HTR-8/SVneo (cell line): ENCODE results near the gene CHI3L1.

ENCODE experiments used
- DNase-seq: peaks from one replicate; pipeline ENCODE4 v3.0.0; 2011; ENCODE audit warnings: low spot score, mixed read lengths; ENCODE audit not compliant: insufficient read length
- FAIRE-seq: peaks from 2 replicates; lab custom pipeline; 2011; peaks lifted over from hg19 to GRCh38; lab: Jason Lieb, UNC

The CHI3L1 gene

GRCh38 chr1:203153989-203154821 is 32.3 kb downstream of the CHI3L1 start:
- DNase-seq = peak; percentile 63
- FAIRE-seq = peak; percentile 80

- no peak for FAIRE-seq
Measured at GRCh38 chr1:203153051-203153988, 33.2 kb downstream of the CHI3L1 start.

GRCh38 chr1:203152158-203153034 is 34.1 kb downstream of the CHI3L1 start:
- peak; percentile 65 for FAIRE-seq
- no peak for DNase-seq

More at GRCh38 chr1:203153051-203153988, 33.2 kb downstream of the CHI3L1 start:
- DNase-seq = peak; percentile 67

- no peak for DNase-seq
- no peak for FAIRE-seq
Measured at GRCh38 chr1:203151362-203152157, 34.9 kb downstream of the CHI3L1 start.

GRCh38 chr1:203150511-203151297 is 35.8 kb downstream of the CHI3L1 start:
- FAIRE-seq = no peak
- DNase-seq = no peak

DNA sequence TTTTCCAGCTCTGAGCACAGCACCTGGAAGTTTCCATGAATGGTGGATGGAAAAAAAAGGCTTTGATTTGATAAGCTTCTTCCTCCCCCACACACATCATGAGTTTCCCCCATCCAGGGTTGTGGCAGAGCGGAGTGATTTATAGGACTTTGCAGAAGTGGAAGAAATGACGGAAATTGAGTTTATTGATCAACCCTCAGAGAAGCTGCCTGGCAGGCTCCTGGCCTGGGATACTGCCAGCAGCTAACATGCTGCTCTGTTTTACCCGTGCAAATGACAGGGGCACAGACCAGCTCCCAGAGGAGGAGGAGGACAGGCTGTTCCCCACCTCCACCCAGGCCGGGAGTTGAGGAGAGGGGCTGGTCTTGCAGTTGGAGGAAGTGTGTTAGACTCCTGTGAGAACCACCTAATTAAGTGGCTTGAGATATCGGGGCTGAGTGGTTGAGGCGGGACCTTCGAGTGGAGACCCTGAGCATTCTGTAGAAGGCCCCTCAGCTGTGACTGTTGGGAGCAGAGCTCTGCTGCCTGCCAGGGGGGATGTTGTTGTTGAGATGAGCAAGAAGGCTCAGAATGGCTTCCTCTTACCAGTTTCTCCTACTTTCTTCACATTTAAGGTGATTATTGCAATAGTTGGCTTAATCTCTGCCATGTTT is 37.2 kb downstream of the CHI3L1 start:
- DNase-seq (no peak), FAIRE-seq (no peak)

DNA sequence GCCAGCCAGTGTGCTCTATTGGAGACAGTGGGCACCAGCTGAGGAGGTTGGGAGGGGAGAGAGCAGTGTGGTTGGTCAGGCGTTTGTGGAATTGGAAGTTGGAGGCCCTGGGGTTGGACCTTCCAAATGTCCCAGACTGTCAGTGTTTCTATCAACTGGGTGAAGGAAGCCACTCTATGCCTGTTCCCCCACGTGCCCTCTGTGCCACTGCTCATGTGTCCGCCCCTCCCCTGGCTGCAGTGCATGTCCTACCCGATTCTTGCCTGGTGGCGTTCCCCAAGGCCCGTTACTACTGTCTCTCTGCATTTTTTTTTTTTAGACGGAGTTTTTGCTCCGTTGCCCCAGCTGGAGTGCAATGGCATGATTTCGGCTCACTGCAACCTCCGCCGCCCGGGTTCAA is 37.9 kb downstream of the CHI3L1 start:
- FAIRE-seq = no peak

GRCh38 chr1:203148127-203148526 is 38.4 kb downstream of the CHI3L1 start:
- DNase-seq (no peak), FAIRE-seq (peak; percentile 9)

More for the DNA sequence above, 37.9 kb downstream of the CHI3L1 start:
- DNase-seq = no peak

- no peak for FAIRE-seq
- no peak for DNase-seq
Measured at GRCh38 chr1:203147376-203147775, 39.1 kb downstream of the CHI3L1 start.

DNA sequence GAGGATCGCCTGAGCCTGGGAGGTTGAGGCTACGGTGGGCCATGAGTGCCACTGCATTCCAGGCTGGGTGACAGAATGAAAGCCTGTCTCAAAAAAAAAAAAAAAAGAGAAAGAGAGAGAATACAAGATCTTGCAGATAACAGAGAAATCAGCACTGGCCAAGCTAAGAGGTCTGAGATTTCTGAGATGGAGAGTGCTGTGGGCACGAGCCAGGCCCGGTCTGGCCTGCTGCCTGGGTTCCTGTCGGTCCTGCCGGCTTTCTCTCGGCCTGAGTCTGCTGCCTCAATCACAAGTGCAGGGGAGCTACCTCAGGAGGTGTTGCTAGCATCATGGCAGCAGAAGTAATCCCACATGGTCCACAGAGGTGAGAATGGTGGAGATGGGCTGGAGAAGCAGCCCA is 40.0 kb downstream of the CHI3L1 start:
- FAIRE-seq (no peak), DNase-seq (no peak)

DNA sequence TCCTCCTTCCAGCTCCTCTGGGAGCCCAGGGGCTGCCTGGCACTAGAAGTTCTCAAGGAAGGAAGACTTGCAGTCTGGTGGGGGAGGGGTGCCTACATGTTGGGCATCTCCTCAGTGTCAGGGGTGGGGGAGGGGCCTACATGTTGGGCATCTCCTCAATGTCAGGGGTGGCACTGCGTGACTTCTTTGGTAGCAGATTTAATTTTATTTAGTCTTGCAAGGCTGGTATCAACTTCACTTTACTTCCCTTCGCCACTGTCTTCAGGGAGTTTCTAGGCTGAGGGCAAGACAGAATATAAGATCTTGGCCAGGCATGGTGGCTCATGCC is 40.5 kb downstream of the CHI3L1 start:
- FAIRE-seq = no peak
- DNase-seq = no peak

- no peak for DNase-seq
- no peak for FAIRE-seq
Measured at GRCh38 chr1:203145321-203146041, 41.0 kb downstream of the CHI3L1 start.

DNA sequence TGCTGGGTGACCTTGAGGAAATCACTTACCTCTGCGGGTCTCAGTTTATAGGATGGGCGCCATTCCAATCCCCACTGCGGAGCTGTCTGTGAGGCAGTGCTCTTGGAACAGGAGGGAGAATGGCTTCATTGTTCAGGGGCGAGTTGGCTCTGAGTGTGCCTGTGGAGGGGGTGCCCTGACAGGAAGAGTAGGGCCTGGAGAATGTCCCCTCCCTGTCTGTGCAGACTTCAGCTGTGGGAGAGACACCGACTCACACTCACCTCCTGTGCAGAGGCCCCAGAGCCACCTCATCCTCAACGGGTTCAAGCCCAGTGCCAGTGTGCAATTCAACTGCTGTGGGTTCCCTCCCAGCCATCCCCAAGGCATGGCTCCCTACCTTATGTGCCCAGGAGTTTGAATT is 41.8 kb downstream of the CHI3L1 start:
- no peak for FAIRE-seq

DNA sequence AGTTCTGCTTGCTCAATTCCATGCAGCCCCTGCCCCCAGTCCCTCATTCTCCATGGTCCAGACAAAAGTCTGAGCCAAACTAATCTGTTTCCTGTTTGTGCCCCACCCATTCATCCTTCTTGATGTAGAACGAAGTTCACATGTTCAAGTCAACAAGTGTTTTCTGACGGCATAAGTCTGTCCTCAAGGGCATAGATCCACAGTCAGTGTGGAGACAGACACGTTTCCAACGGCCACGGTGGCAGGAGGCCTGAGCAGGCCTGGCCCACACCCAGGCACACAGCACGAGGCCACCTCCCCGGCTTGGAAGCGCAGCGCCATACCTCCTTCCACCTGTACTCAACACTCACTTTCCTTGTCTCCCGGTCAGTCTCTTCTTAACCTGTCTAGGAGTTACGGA is 42.9 kb downstream of the CHI3L1 start:
- DNase-seq (no peak), FAIRE-seq (no peak)

More for the DNA sequence above, 41.8 kb downstream of the CHI3L1 start:
- DNase-seq = no peak

GRCh38 chr1:203142684-203143408 is 43.7 kb downstream of the CHI3L1 start:
- no peak for FAIRE-seq
- no peak for DNase-seq

GRCh38 chr1:203142124-203142523 is 44.4 kb downstream of the CHI3L1 start:
- no peak for DNase-seq
- no peak for FAIRE-seq
